GM18519 (cell line): ENCODE data around the gene ARHGDIA.

Source experiments
- ATAC-seq: cut with Tn5 transposase; IDR thresholded peaks from one replicate; pipeline ENCODE4 v1.9.1; 2021; ENCODE audit warnings: mild to moderate bottlenecking, moderate library complexity; ENCODE audit not compliant: unreplicated experiment, low FRiP score

The ARHGDIA gene

GRCh38 chr17:81865733-81866439, 5.3 kb downstream of the ARHGDIA start:
- ATAC-seq: no peak

- ATAC-seq: no peak
Observed at GRCh38 chr17:81865358-81865732, 5.8 kb downstream of the ARHGDIA start.

- no peak for ATAC-seq
Observed at GRCh38 chr17:81863833-81864768, 7.0 kb downstream of the ARHGDIA start.

GRCh38 chr17:81863123-81863675, 7.9 kb downstream of the ARHGDIA start:
- ATAC-seq: no peak

GRCh38 chr17:81860756-81861568, 10.2 kb downstream of the ARHGDIA start:
- ATAC-seq: peak; percentile 67

- peak; percentile 59 for ATAC-seq
Observed at GRCh38 chr17:81859906-81860755, 11.0 kb downstream of the ARHGDIA start, which contains the start of gene P4HB. P4HB (minus strand) TSS chr17:81860535; CDS start chr17:81860471, 64 bp downstream.

- ATAC-seq: no peak
Observed at GRCh38 chr17:81858967-81859905, 11.9 kb downstream of the ARHGDIA start.

GRCh38 chr17:81858170-81858966, 12.8 kb downstream of the ARHGDIA start:
- no peak for ATAC-seq

- no peak for ATAC-seq
Observed at GRCh38 chr17:81854974-81855774, 16.0 kb downstream of the ARHGDIA start.

- no peak for ATAC-seq
Observed at GRCh38 chr17:81852237-81852636, 18.9 kb downstream of the ARHGDIA start.

GRCh38 chr17:81851423-81851822, 19.7 kb downstream of the ARHGDIA start:
- no peak for ATAC-seq

GRCh38 chr17:81849457-81849856, 21.7 kb downstream of the ARHGDIA start:
- no peak for ATAC-seq

GRCh38 chr17:81846743-81847689, 24.1 kb downstream of the ARHGDIA start:
- ATAC-seq: no peak

GRCh38 chr17:81845881-81846742, 25.0 kb downstream of the ARHGDIA start:
- no peak for ATAC-seq

- no peak for ATAC-seq
Observed at GRCh38 chr17:81845361-81845760, 25.8 kb downstream of the ARHGDIA start.
